ENCODE results near the gene MIP. TPM values are rescaled to one million over a fixed set of nuclear protein-coding genes. Genes with fewer than 3 reads are reported as not detected.

MIP gene
- total RNA-seq, 1 experiment from 2014 or later, result 0.17 TPM

DNA sequence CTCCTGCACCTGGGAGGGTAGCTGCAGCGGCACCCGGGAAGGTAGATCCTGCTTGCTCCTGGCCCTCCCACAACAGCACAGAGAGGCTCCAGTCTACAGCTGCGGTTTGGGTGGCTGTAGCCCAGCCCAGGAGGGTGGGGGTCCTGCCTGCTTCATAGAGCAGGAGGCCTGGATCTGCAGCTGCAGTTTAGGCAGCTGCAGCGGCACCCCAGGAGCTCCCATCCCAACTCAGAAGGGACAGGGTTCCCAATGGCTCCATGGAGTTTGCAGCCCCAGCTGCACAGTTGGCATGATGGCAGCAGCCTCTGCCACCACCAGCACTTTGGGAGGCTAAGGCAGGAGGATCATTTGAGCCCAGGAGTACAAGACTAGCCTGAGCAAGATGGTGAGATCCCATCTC is 43.7 kb downstream of the MIP start:
- no peak overlapping the region for H3K14ac ChIP-seq (ENCODE audit: insufficient read depth, low read length)
- H3K79me1 ChIP-seq (ENCODE audit: insufficient read depth, low read depth, low read length, poor library complexity, severe bottlenecking), result no peaks in the 10 kb centered on the region
- H3K56ac ChIP-seq (ENCODE audit: insufficient read length, low read depth, low read length), result no peak overlapping the region
- no peaks in the 10 kb centered on the region for H3K27me3 Mint-ChIP-seq (ENCODE audit: low read depth)
- H3K23me2 ChIP-seq (ENCODE audit: insufficient read length, low read depth, low read length, poor library complexity, severe bottlenecking), result no peaks in the 10 kb centered on the region
- H3K36me3 Mint-ChIP-seq (ENCODE audit: insufficient read depth in 1 of 3, low read depth in 3 of 3), result peaks cover 0 to 9% (median 9%) of the 10 kb centered on the region in 3 experiments; a peak in 4 of 7 replicates
- no peak overlapping the region for H3K4me3 Mint-ChIP-seq
- H3K79me2 ChIP-seq (ENCODE audit: insufficient read depth, low read length), result no peaks in the 10 kb centered on the region
- no peaks in the 10 kb centered on the region for H4K20me1 ChIP-seq (ENCODE audit: control insufficient read depth, insufficient read depth, insufficient read length)
- no peaks in the 10 kb centered on the region for H3K27me3 ChIP-seq (ENCODE audit: insufficient read depth, low read length)
- no peak for DNase-seq
- H2BK15ac ChIP-seq (ENCODE audit: low read depth, low read length), result no peak overlapping the region
- H4K91ac ChIP-seq (ENCODE audit: insufficient read length, low read depth, low read length), result no peak overlapping the region
- H2BK20ac ChIP-seq (ENCODE audit: low read depth, low read length, poor library complexity, severe bottlenecking), result no peak overlapping the region
- no peak overlapping the region for H3K9ac ChIP-seq (ENCODE audit: extremely low read depth, insufficient read length, low read length)
- H2BK5ac ChIP-seq (ENCODE audit: insufficient read length, low read length), result no peak overlapping the region
- H3K9me3 Mint-ChIP-seq, result no peaks in the 10 kb centered on the region
- peaks cover 0 to 2% of the 10 kb centered on the region in 2 experiments; a peak in 1 of 4 replicates for H3K4me1 Mint-ChIP-seq
- no peak overlapping the region for H3K4ac ChIP-seq (ENCODE audit: low read depth, low read length)
- no peak overlapping the region for H3K4me2 ChIP-seq (ENCODE audit: insufficient read depth, insufficient read length, low read length)
- no peaks in the 10 kb centered on the region for H3K9me3 ChIP-seq (ENCODE audit: control insufficient read depth, low read depth, low read length)
- no peak overlapping the region for H2BK12ac ChIP-seq (ENCODE audit: insufficient read length, low read depth, low read length)
- no peaks in the 10 kb centered on the region for H3K4me1 ChIP-seq (ENCODE audit: insufficient read depth, low read length)
- H3K27ac ChIP-seq (ENCODE audit: insufficient read length, low read depth, low read length), result no peak overlapping the region
- H2AK5ac ChIP-seq (ENCODE audit: insufficient read length, low read length), result no peak overlapping the region
- H3K27ac Mint-ChIP-seq, result no peak overlapping the region
- H3K18ac ChIP-seq (ENCODE audit: insufficient read length, low read depth, low read length), result no peak overlapping the region
- no peak overlapping the region for H2AFZ ChIP-seq (ENCODE audit: low read length)
- H3K23ac ChIP-seq (ENCODE audit: insufficient read length, low read depth, low read length), result no peak overlapping the region
- TF ChIP-seq, protein P1, sequence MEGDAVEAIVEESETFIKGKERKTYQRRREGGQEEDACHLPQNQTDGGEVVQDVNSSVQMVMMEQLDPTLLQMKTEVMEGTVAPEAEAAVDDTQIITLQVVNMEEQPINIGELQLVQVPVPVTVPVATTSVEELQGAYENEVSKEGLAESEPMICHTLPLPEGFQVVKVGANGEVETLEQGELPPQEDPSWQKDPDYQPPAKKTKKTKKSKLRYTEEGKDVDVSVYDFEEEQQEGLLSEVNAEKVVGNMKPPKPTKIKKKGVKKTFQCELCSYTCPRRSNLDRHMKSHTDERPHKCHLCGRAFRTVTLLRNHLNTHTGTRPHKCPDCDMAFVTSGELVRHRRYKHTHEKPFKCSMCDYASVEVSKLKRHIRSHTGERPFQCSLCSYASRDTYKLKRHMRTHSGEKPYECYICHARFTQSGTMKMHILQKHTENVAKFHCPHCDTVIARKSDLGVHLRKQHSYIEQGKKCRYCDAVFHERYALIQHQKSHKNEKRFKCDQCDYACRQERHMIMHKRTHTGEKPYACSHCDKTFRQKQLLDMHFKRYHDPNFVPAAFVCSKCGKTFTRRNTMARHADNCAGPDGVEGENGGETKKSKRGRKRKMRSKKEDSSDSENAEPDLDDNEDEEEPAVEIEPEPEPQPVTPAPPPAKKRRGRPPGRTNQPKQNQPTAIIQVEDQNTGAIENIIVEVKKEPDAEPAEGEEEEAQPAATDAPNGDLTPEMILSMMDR (conservative IDR thresholded peaks at IDR 0.05), result no peak
- no peak overlapping the region for H3T11ph ChIP-seq (ENCODE audit: low read length)
- no CpG with 5 or more reads among the region's 4 CpGs for WGBS (ENCODE audit: extremely low coverage, insufficient read length, low lambda C conversion rate)
- H4K8ac ChIP-seq (replicated peaks; ENCODE audit: insufficient read length, low read depth, low read length), result no peak overlapping the region
- H4K5ac ChIP-seq (ENCODE audit: insufficient read length, low read depth, low read length), result no peak overlapping the region
- H2BK120ac ChIP-seq (ENCODE audit: low read depth, low read length, poor library complexity, severe bottlenecking), result no peak overlapping the region
